NCI-H446 treated with DMSO at 0.1 percent for 48 hours (cell line): ENCODE results near the gene PILRA.
"Not testable (repeated sequence)": the region's sequence is repeated elsewhere in the genome, so short reads cannot be mapped to it uniquely, and the experiment has no call there.

ENCODE experiments used
- DNase-seq: peaks from one replicate; lab custom pipeline; 2025; lab: John Stamatoyannopoulos, UW

PILRA gene

GRCh38 chr7:100380196-100380595, 6.9 kb downstream of the PILRA start:
- DNase-seq = no peak

- DNase-seq = not testable (repeated sequence)
Measured at GRCh38 chr7:100381531-100382233, 8.4 kb downstream of the PILRA start.

- not testable (repeated sequence) for DNase-seq
Measured at GRCh38 chr7:100382234-100382853, 9.1 kb downstream of the PILRA start.

- no peak for DNase-seq
Measured at GRCh38 chr7:100384628-100385294, 11.5 kb downstream of the PILRA start.

GRCh38 chr7:100386940-100387339, 13.7 kb downstream of the PILRA start:
- DNase-seq = no peak

- no peak for DNase-seq
Measured at GRCh38 chr7:100387695-100388094, 14.4 kb downstream of the PILRA start.

GRCh38 chr7:100389437-100390088, 16.3 kb downstream of the PILRA start:
- DNase-seq = no peak

GRCh38 chr7:100390286-100391009, 17.2 kb downstream of the PILRA start:
- no peak for DNase-seq

GRCh38 chr7:100393233-100393905, 20.1 kb downstream of the PILRA start:
- no peak for DNase-seq

GRCh38 chr7:100394077-100394476, 20.8 kb downstream of the PILRA start:
- DNase-seq = no peak

GRCh38 chr7:100396421-100396982, 23.2 kb downstream of the PILRA start:
- DNase-seq = no peak

GRCh38 chr7:100397315-100398081, 24.2 kb downstream of the PILRA start:
- DNase-seq = no peak

- DNase-seq = no peak
Measured at GRCh38 chr7:100398239-100398638, 25.0 kb downstream of the PILRA start.

- DNase-seq = no peak
Measured at GRCh38 chr7:100400041-100400440, 26.8 kb downstream of the PILRA start.

- DNase-seq = no peak
Measured at GRCh38 chr7:100400656-100401055, 27.4 kb downstream of the PILRA start.

- DNase-seq = no peak
Measured at GRCh38 chr7:100401811-100402210, 28.5 kb downstream of the PILRA start.

- no peak for DNase-seq
Measured at GRCh38 chr7:100402241-100402640, 29.0 kb downstream of the PILRA start.

GRCh38 chr7:100406767-100407166, 33.5 kb downstream of the PILRA start:
- DNase-seq = no peak

GRCh38 chr7:100407285-100408180, 34.2 kb downstream of the PILRA start:
- peak; percentile 4 for DNase-seq
